Left colon (tissue), 2 donors: ENCODE data around the gene POGLUT3. TPM values are rescaled to one million over a fixed set of nuclear protein-coding genes. Genes with fewer than 3 reads are reported as not detected.

Experiments used
- ATAC-seq: fragments of 200-7000 bp; cut with Tn5 transposase; one replicate; pipeline ENCODE4 v1.9.1; 2020; ENCODE audit warnings: mild to moderate bottlenecking, moderate library complexity
- DNase-seq, 2 donors: peaks; one replicate each; pipeline ENCODE4 v3.0.0-alpha.2; 2020
- intact Hi-C, 2 donors: fragments of 100-400 bp; cut with DNase I in 1 of 2; cut with micrococcal nuclease in 1 of 2; formaldehyde crosslinking; loops; one replicate each; pipeline versions ENCODE4 v1.11.2 to v1.14.0; 2022; cut with DNase I, micrococcal nuclease
- total RNA-seq, 2 donors: library from RNA; stranded (reverse); fragmentation: NEBNext Ultra II Directional; extraction: Animal tissue kit (Norgen Biotek cat#: 25700); gene quantifications; one replicate each; pipeline ENCODE4 v1.2.1, GENCODE V29; 2021
- donor health status: DM: no; HTN: no; CAD: no.
- donor health status: DM: yes; HTN: yes; CAD: no.

Gene POGLUT3
- total RNA-seq, 2 donors from 2014 or later = 14.0 to 14.5 TPM

DNA sequence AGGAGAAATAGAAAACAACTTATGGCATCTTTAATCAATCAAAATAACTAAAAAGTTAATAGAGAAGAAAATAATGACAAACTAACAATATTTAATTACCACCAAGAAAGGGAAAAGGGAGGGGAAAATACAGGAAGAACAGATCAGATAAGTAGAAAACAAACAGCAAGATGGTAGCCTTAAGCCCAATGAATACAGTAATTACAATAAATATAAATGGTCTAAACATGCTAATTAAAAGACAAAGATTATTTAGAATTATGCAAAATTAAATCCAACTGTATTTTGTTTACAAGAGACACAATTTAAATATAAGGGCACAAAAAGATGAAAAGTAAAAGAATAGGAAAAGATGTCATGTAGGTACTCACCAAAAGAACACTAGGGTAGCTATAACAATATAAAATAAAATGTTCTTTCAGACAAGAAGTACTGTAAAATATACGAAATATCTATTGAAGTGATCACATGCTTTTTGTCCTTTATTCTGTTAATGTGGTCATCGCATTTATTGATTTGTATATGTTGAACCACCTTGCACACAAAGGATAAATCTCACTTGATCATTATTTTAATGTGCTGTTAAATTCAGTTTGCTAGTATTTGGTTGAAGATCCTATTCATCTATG is 44.9 kb downstream of the POGLUT3 start:
- no peak for ATAC-seq
- no peak for DNase-seq
- intact Hi-C loops = no loop called here

Other genes with a start within 250 kb of the POGLUT3 start
- gene C11orf65, start 30.9 kb downstream of the POGLUT3 start, total RNA-seq = under 1 TPM; 0.39 to 0.46 TPM
- 10 to 100 TPM; 42.2 to 51.8 TPM for gene EXPH5, start 95.4 kb upstream of the POGLUT3 start, total RNA-seq
- 10 to 100 TPM; 15.7 to 17.1 TPM for gene DDX10, start 166.7 kb upstream of the POGLUT3 start, total RNA-seq